ENCODE measurements around the gene NUDC.

DNA sequence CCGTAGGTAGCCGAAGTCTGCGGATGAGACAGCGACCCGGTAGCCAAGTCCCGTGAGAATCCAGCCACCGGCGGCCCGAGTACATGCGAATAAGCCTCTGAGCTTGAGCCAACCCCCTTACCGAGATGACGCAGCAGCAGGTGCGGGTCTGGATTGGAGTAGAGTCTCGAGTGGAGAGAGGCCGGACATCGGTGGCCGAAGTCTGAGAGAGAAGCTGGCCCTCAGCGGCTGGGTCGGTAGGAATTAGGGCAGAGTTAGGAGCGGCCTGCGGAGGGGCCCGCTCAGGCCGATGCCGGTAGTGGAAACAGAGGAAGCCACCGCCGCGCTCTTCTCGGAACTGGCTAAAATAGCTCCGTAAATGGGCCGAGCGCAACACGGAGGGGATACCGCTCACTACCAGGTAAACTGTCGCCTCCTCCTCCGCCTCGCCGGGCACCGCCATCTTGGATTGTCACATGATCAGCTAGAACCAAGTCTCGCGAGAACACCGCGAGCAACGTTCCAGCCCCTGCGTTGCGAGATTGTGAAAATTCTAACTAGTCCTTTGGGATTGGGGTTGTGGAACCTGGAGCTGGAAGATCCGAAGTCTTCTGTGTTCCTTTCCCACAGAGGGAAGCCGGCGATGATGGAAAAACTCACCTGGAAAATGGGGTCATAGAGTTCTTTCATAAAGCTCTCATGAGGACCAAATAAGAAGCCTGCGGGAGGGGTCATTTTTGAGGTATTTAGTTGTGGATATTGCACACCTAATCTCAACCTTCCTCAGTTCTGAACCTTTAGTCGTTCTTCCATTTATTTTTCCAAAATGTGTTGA lies 21.3 kb upstream of the NUDC start, which contains the start of gene GPATCH3:
- TF ChIP-seq, protein P1, sequence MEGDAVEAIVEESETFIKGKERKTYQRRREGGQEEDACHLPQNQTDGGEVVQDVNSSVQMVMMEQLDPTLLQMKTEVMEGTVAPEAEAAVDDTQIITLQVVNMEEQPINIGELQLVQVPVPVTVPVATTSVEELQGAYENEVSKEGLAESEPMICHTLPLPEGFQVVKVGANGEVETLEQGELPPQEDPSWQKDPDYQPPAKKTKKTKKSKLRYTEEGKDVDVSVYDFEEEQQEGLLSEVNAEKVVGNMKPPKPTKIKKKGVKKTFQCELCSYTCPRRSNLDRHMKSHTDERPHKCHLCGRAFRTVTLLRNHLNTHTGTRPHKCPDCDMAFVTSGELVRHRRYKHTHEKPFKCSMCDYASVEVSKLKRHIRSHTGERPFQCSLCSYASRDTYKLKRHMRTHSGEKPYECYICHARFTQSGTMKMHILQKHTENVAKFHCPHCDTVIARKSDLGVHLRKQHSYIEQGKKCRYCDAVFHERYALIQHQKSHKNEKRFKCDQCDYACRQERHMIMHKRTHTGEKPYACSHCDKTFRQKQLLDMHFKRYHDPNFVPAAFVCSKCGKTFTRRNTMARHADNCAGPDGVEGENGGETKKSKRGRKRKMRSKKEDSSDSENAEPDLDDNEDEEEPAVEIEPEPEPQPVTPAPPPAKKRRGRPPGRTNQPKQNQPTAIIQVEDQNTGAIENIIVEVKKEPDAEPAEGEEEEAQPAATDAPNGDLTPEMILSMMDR (IDR thresholded peaks at IDR 0.05): no peak
- peak; percentile 96 for TF ChIP-seq POLR2AphosphoS5 (IDR thresholded peaks at IDR 0.05; ENCODE audit: low read depth, low read length)
- TF ChIP-seq CHD2 (IDR thresholded peaks at IDR 0.05; ENCODE audit: low read length, partially characterized antibody): peak; percentile 100
- no peak for TF ChIP-seq RAD21 (IDR thresholded peaks at IDR 0.05; ENCODE audit: low read length)
- TF ChIP-seq MXI1 (IDR thresholded peaks at IDR 0.05; ENCODE audit: low read depth, low read length): no peak; the same call in none of the 2 replicates
- TF ChIP-seq, protein P2, sequence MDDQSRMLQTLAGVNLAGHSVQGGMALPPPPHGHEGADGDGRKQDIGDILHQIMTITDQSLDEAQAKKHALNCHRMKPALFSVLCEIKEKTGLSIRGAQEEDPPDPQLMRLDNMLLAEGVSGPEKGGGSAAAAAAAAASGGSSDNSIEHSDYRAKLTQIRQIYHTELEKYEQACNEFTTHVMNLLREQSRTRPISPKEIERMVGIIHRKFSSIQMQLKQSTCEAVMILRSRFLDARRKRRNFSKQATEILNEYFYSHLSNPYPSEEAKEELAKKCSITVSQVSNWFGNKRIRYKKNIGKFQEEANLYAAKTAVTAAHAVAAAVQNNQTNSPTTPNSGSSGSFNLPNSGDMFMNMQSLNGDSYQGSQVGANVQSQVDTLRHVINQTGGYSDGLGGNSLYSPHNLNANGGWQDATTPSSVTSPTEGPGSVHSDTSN (IDR thresholded peaks at IDR 0.05): no peak
- peak; percentile 98; the same call in 1 of the 2 replicates for TF ChIP-seq SIN3A (IDR thresholded peaks at IDR 0.05; ENCODE audit: borderline replicate concordance, low read depth, low read length)
- no peak for TF ChIP-seq EP300 (IDR thresholded peaks at IDR 0.05; ENCODE audit: borderline replicate concordance in 1 of 2, low read depth in 1 of 2, low read length in 1 of 2)
- TF ChIP-seq, protein P3, sequence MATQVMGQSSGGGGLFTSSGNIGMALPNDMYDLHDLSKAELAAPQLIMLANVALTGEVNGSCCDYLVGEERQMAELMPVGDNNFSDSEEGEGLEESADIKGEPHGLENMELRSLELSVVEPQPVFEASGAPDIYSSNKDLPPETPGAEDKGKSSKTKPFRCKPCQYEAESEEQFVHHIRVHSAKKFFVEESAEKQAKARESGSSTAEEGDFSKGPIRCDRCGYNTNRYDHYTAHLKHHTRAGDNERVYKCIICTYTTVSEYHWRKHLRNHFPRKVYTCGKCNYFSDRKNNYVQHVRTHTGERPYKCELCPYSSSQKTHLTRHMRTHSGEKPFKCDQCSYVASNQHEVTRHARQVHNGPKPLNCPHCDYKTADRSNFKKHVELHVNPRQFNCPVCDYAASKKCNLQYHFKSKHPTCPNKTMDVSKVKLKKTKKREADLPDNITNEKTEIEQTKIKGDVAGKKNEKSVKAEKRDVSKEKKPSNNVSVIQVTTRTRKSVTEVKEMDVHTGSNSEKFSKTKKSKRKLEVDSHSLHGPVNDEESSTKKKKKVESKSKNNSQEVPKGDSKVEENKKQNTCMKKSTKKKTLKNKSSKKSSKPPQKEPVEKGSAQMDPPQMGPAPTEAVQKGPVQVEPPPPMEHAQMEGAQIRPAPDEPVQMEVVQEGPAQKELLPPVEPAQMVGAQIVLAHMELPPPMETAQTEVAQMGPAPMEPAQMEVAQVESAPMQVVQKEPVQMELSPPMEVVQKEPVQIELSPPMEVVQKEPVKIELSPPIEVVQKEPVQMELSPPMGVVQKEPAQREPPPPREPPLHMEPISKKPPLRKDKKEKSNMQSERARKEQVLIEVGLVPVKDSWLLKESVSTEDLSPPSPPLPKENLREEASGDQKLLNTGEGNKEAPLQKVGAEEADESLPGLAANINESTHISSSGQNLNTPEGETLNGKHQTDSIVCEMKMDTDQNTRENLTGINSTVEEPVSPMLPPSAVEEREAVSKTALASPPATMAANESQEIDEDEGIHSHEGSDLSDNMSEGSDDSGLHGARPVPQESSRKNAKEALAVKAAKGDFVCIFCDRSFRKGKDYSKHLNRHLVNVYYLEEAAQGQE (IDR thresholded peaks at IDR 0.05; ENCODE audit: low read depth, low read length): peak; percentile 75; the same call in 1 of the 2 replicates
- no peak for TF ChIP-seq FOXM1 (IDR thresholded peaks at IDR 0.05; ENCODE audit: low read depth)
- no peak for TF ChIP-seq TCF12 (IDR thresholded peaks at IDR 0.05)
- TF ChIP-seq, protein P4, sequence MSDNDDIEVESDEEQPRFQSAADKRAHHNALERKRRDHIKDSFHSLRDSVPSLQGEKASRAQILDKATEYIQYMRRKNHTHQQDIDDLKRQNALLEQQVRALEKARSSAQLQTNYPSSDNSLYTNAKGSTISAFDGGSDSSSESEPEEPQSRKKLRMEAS (IDR thresholded peaks at IDR 0.05; ENCODE audit: low read depth): peak; percentile 74
- no peak for TF ChIP-seq RFX5 (IDR thresholded peaks at IDR 0.05; ENCODE audit: low read length)

Data from SK-N-SH (cell line).